IMR-90 (cell line): Measurements from ENCODE around the gene KRTAP9-1. TPM values are rescaled to one million over a fixed set of nuclear protein-coding genes. Genes with fewer than 3 reads are reported as not detected.
A peak's percentile ranks its signal among the peaks of the same experiment; 100 is the strongest.

Experiments
- ATAC-seq: fragments of 200-7000 bp; cut with Tn5 transposase; 2 replicates; pipeline ENCODE4 v1.9.1; 2020; ENCODE audit warnings: low read depth, mild to moderate bottlenecking, moderate library complexity
- BruUV-seq: library from RNA; stranded (reverse); fragments of 400-500 nt; replicated peaks from 2 replicates; lab custom pipeline; 2021; lab: Mats Ljungman, UMichigan
- CTCF ChIA-PET: fragments of 300-600 bp; formaldehyde crosslinking; extraction: SDS; loops from one replicate; lab custom pipeline; 2021; ENCODE audit warnings: antibody characterized with exemption; lab: Yijun Ruan, JAX
- POLR2A ChIA-PET: fragments of 300-600 bp; sonication (Branson Sonifier 250); formaldehyde crosslinking; loops from one replicate; lab custom pipeline; 2022; ENCODE audit warnings: antibody characterized with exemption; ENCODE audit not compliant: unreplicated experiment; lab: Charles Lee
- DNase-seq: peaks from one replicate; pipeline ENCODE4 v3.0.0; 2013
- H2AFZ ChIP-seq: replicated peaks from 2 replicates; pipeline ENCODE3; 2013; ENCODE audit warnings: low read length, mild to moderate bottlenecking; ENCODE audit not compliant: poor library complexity
- H2AK5ac ChIP-seq: 2 replicates; pipeline ENCODE4 v1.6.1; 2013; ENCODE audit warnings: low read depth, low read length, inconsistent platforms
- H2AK9ac ChIP-seq: replicated peaks from 2 replicates; pipeline ENCODE3; 2013; ENCODE audit warnings: mild to moderate bottlenecking, low read depth, low read length, moderate library complexity; ENCODE audit not compliant: poor library complexity
- H2BK120ac ChIP-seq: 2 replicates; pipeline ENCODE4 v1.6.1; 2013; ENCODE audit warnings: low read depth, low read length, inconsistent platforms
- H2BK15ac ChIP-seq: 3 replicates; pipeline ENCODE4 v1.6.1; 2013; ENCODE audit warnings: low read depth, low read length, inconsistent platforms
- H2BK20ac ChIP-seq: 2 replicates; pipeline ENCODE4 v1.6.1; 2013; ENCODE audit warnings: low read depth, mild to moderate bottlenecking, inconsistent platforms, low read length, moderate library complexity
- H2BK5ac ChIP-seq: 2 replicates; pipeline ENCODE4 v1.6.1; 2013; ENCODE audit warnings: mild to moderate bottlenecking, low read depth, low read length, inconsistent platforms; ENCODE audit not compliant: poor library complexity, severe bottlenecking
- H3K14ac ChIP-seq: replicated peaks from 2 replicates; pipeline ENCODE4 v1.6.1; 2013; ENCODE audit warnings: low read depth, low read length, inconsistent platforms
- H3K18ac ChIP-seq: 2 replicates; pipeline ENCODE4 v1.6.1; 2013; ENCODE audit warnings: low read depth, low read length, control low read depth
- H3K23ac ChIP-seq: 2 replicates; pipeline ENCODE4 v1.6.1; 2013; ENCODE audit warnings: low read depth, low read length, inconsistent platforms
- H3K27ac ChIP-seq: 2 replicates; pipeline ENCODE4 v1.5.1; 2013; ENCODE audit warnings: mild to moderate bottlenecking, control low read depth, low read length; ENCODE audit not compliant: insufficient read depth
- H3K27me3 ChIP-seq: 2 replicates; pipeline ENCODE4 v1.6.1; 2013; ENCODE audit warnings: low read length; ENCODE audit not compliant: control insufficient read depth, insufficient read depth
- H3K36me3 ChIP-seq: 2 replicates; pipeline ENCODE4 v1.6.1; 2013; ENCODE audit warnings: low read length, mixed read lengths; ENCODE audit not compliant: control insufficient read depth, insufficient read depth
- H3K4ac ChIP-seq: 2 replicates; pipeline ENCODE4 v1.6.1; 2013; ENCODE audit warnings: low read depth, low read length, inconsistent platforms
- H3K4me1 ChIP-seq: 2 replicates; pipeline ENCODE4 v1.6.1; 2013; ENCODE audit warnings: low read length, mixed read lengths; ENCODE audit not compliant: control insufficient read depth, insufficient read depth
- H3K4me2 ChIP-seq: 2 replicates; pipeline ENCODE4 v1.6.1; 2013; ENCODE audit warnings: low read depth, mild to moderate bottlenecking, control low read depth, low read length, moderate library complexity
- H3K4me3 ChIP-seq: 2 replicates; pipeline ENCODE4 v1.5.1; 2013; ENCODE audit warnings: low read depth, mild to moderate bottlenecking, control low read depth, low read length, moderate library complexity; ENCODE audit not compliant: insufficient read depth
- H3K56ac ChIP-seq: 2 replicates; pipeline ENCODE4 v1.6.1; 2013; ENCODE audit warnings: low read length, inconsistent platforms; ENCODE audit not compliant: insufficient read depth; ENCODE audit errors: extremely low read depth
- H3K79me1 ChIP-seq, 2 experiments: 2 replicates each; pipeline ENCODE4 v1.6.1; 2013; ENCODE audit warnings: low read length in 2 of 2, inconsistent platforms in 1 of 2, low read depth in 1 of 2
- H3K9ac ChIP-seq: 2 replicates; pipeline ENCODE4 v1.6.1; 2013; ENCODE audit warnings: low read depth, low read length, control low read depth
- H3K9me1 ChIP-seq: 2 replicates; pipeline ENCODE4 v1.6.1; 2013; ENCODE audit warnings: low read length, inconsistent platforms; ENCODE audit not compliant: insufficient read depth
- H3K9me3 ChIP-seq: 2 replicates; pipeline ENCODE4 v1.6.1; 2013; ENCODE audit warnings: low read length; ENCODE audit not compliant: control insufficient read depth, insufficient read depth
- H4K20me1 ChIP-seq: 2 replicates; pipeline ENCODE4 v1.6.1; 2013; ENCODE audit warnings: low read length, inconsistent platforms; ENCODE audit not compliant: insufficient read depth
- H4K5ac ChIP-seq: 2 replicates; pipeline ENCODE4 v1.6.1; 2013; ENCODE audit warnings: mild to moderate bottlenecking, low read depth, low read length, control low read depth
- H4K8ac ChIP-seq, 2 experiments: 2 replicates each; pipeline ENCODE4 v1.6.1; 2013; ENCODE audit warnings: low read depth in 2 of 2, low read length in 2 of 2, control low read depth in 1 of 2, inconsistent platforms in 1 of 2
- H4K91ac ChIP-seq: 2 replicates; pipeline ENCODE4 v1.6.1; 2013; ENCODE audit warnings: low read depth, low read length, inconsistent platforms; ENCODE audit not compliant: insufficient read depth
- BHLHE40 ChIP-seq: fragments of 150-350 bp; IDR thresholded peaks from 2 replicates; pipeline ENCODE4 v1.6.1; 2016; ENCODE audit warnings: mild to moderate bottlenecking, low read depth, low read length
- CEBPB ChIP-seq: IDR thresholded peaks from 2 replicates; pipeline ENCODE4 v1.6.1; 2012; ENCODE audit warnings: low read depth, low read length, improper control_type of control experiment
- CHD1 ChIP-seq: IDR thresholded peaks from 2 replicates; pipeline ENCODE4 v1.6.1; 2012; ENCODE audit warnings: low read depth, low read length, improper control_type of control experiment
- CTCF ChIP-seq: conservative IDR thresholded peaks from 2 replicates; pipeline ENCODE4 v1.5.1; 2012; ENCODE audit warnings: mild to moderate bottlenecking, low read depth, low read length, improper control_type of control experiment
- ELK1 ChIP-seq: fragments of 150-350 bp; IDR thresholded peaks from 2 replicates; pipeline ENCODE4 v1.6.1; 2016; ENCODE audit warnings: low read depth, mild to moderate bottlenecking, low read length, moderate library complexity, borderline replicate concordance
- FOS ChIP-seq: fragments of 150-350 bp; IDR thresholded peaks from 2 replicates; pipeline ENCODE4 v1.6.1; 2016; ENCODE audit warnings: low read depth, low read length
- MAFK ChIP-seq: IDR thresholded peaks from 2 replicates; pipeline ENCODE4 v1.6.1; 2012; ENCODE audit warnings: low read depth, low read length, improper control_type of control experiment
- MAZ ChIP-seq: IDR thresholded peaks from 2 replicates; pipeline ENCODE4 v1.6.1; 2012; ENCODE audit warnings: low read depth, mild to moderate bottlenecking, low read length, improper control_type of control experiment, moderate library complexity, borderline replicate concordance
- MXI1 ChIP-seq: IDR thresholded peaks from 2 replicates; pipeline ENCODE4 v1.6.1; 2012; ENCODE audit warnings: low read depth, mild to moderate bottlenecking, low read length, moderate library complexity, borderline replicate concordance
- NFE2L2 ChIP-seq: fragments of 150-350 bp; IDR thresholded peaks from 2 replicates; pipeline ENCODE4 v1.6.1; 2016; ENCODE audit warnings: low read depth, mild to moderate bottlenecking, low read length
- POLR2A ChIP-seq: IDR thresholded peaks from 2 replicates; pipeline ENCODE4 v1.6.1; 2012; ENCODE audit warnings: mild to moderate bottlenecking, low read depth, low read length
- RAD21 ChIP-seq: IDR thresholded peaks from 2 replicates; pipeline ENCODE4 v1.6.1; 2012; ENCODE audit warnings: low read length, improper control_type of control experiment
- RCOR1 ChIP-seq: IDR thresholded peaks from 2 replicates; pipeline ENCODE4 v1.6.1; 2012; ENCODE audit warnings: mild to moderate bottlenecking, low read length, improper control_type of control experiment; ENCODE audit not compliant: insufficient replicate concordance
- RFX5 ChIP-seq: IDR thresholded peaks from 2 replicates; pipeline ENCODE4 v1.8.0; 2012; ENCODE audit warnings: low read depth, mild to moderate bottlenecking, low read length, moderate library complexity
- SMC3 ChIP-seq: fragments of 150-350 bp; IDR thresholded peaks from 2 replicates; pipeline ENCODE4 v1.6.1; 2016; ENCODE audit warnings: low read depth, mild to moderate bottlenecking, antibody characterized with exemption, low read length, moderate library complexity
- WGBS, 2 experiments: methylation state at CpG; one replicate each; pipeline versions ENCODE4 v1.1.5 to v1.1.7; 2013; ENCODE audit warnings: missing lambda C conversion rate in 2 of 2; ENCODE audit not compliant: insufficient read length in 1 of 2; ENCODE audit errors: extremely low coverage in 2 of 2; 5-methylcytosine and 5-hydroxymethylcytosine counted together
- dilution Hi-C: fragments of 300-500 bp; cut with HindIII; formaldehyde crosslinking; loops from one replicate; pipeline ENCODE4 v1.14.3; 2018; ENCODE audit warnings: low sequenced_read_pairs; ENCODE audit not compliant: unreplicated experiment
- in situ Hi-C: fragments of 300-500 bp; cut with MboI; formaldehyde crosslinking; loops from 3 replicates; pipeline ENCODE4 v1.14.3; 2019; ENCODE audit warnings: low sequenced_read_pairs, inconsistent platforms, mixed read lengths
- intact Hi-C: fragments of 100-400 bp; cut with micrococcal nuclease; formaldehyde crosslinking; loops from 2 replicates; pipeline ENCODE4 v1.10.0; 2022
- polyA plus RNA-seq, 3 experiments: library from polyadenylated mRNA; depleted of rRNA; stranded (reverse); fragments of >200 nt; gene quantifications; 2 replicates each; pipeline ENCODE4 v1.2.3, GENCODE V29; 2012; ENCODE audit warnings: low replicate concordance in 1 of 3
- total RNA-seq: library from RNA; depleted of rRNA; stranded (reverse); fragments of >200 nt; gene quantifications from 2 replicates; pipeline ENCODE4 v1.2.3, GENCODE V29; 2012
- TF ChIP-seq, protein P1 (sequence below): fragments of 150-350 bp; IDR thresholded peaks from 2 replicates; pipeline ENCODE4 v1.6.1; 2017; ENCODE audit warnings: mild to moderate bottlenecking, antibody characterized with exemption, low read length, low read depth

KRTAP9-1 gene
- total and polyA plus RNA-seq, 2 of the 4 experiments (the other 2 are of a cell fraction), result not detected

DNA sequence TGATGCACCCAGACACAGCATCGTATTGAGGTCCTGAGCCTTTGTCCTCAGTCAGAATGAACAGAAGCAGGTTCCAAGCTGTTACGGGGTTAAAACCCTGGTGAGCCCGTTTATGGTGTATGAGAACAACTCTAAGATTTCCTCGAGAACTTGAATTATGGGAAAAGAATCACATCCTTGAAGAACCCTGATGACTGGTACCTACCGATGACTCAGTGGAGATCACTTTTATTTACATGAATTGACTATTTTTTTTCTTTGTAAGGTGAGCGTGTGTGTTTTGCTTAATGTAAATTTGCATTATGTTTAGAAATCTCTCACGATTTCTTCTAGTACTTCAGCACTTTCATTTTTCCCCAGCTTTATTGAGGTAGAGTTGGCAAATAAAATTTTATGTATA lies 25.9 kb upstream of the KRTAP9-1 start:
- Histone ChIP-seq H3K9ac (no peak overlapping the region), H3K4me1 (no peaks in the 10 kb centered on the region), H4K20me1 (no peaks in the 10 kb centered on the region), H3K23ac (no peak overlapping the region), H2BK5ac (no peak overlapping the region), H2BK20ac (peak overlapping the region; percentile 14; the same call in 1 of the 2 replicates), H4K91ac (no peak overlapping the region), H3K36me3 (no peaks in the 10 kb centered on the region), H3K9me3 (no peaks in the 10 kb centered on the region), H4K8ac (no peak overlapping the region), H3K79me1 (no peaks in the 10 kb centered on the region), H3K56ac (no peak overlapping the region), H3K4me3 (no peak overlapping the region), H3K18ac (no peak overlapping the region), H3K27ac (no peak overlapping the region), H2BK15ac (no peak overlapping the region; the same call in 2 of the 3 replicates), H2AFZ (peak overlapping the region; percentile 26), H4K5ac (no peak overlapping the region), H2AK9ac (no peak overlapping the region), H3K14ac (no peak overlapping the region), H3K4me2 (no peak overlapping the region), H2BK120ac (no peak overlapping the region), H3K9me1 (no peaks in the 10 kb centered on the region), H2AK5ac (no peak overlapping the region), H3K27me3 (no peaks in the 10 kb centered on the region; the same call in 1 of the 2 replicates), H3K4ac (no peak overlapping the region)
- ChIA-PET CTCF (no interaction called here), POLR2A (no interaction called here)
- intact Hi-C loops, result no loop called here
- dilution Hi-C loops, result no loop called here
- ATAC-seq (no peak), DNase-seq (no peak)
- TF ChIP-seq NFE2L2 (no peak), CHD1 (no peak), CTCF (no peak), BHLHE40 (no peak), MAZ (no peak), RCOR1 (no peak), POLR2A (no peak), RFX5 (no peak), ELK1 (no peak), MAFK (no peak), SMC3 (no peak), RAD21 (no peak), CEBPB (no peak), MXI1 (no peak), FOS (no peak)
- TF ChIP-seq, protein P1, sequence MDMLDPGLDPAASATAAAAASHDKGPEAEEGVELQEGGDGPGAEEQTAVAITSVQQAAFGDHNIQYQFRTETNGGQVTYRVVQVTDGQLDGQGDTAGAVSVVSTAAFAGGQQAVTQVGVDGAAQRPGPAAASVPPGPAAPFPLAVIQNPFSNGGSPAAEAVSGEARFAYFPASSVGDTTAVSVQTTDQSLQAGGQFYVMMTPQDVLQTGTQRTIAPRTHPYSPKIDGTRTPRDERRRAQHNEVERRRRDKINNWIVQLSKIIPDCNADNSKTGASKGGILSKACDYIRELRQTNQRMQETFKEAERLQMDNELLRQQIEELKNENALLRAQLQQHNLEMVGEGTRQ, result no peak
- WGBS, 2 experiments, result 92% methylated on average over 2 of the region's 7 CpGs; no CpG with 5 or more reads in 1 of the 2 experiments
- in situ Hi-C loops, result no loop called here
- BruUV-seq, result no TSS peak
